ENCODE data around the gene NFKB1.
A peak's percentile ranks its signal among the peaks of the same experiment; 100 is the strongest.
"Not testable (repeated sequence)": the region's sequence is repeated elsewhere in the genome, so short reads cannot be mapped to it uniquely, and the experiment has no call there.

Gene NFKB1

GRCh38 chr4:102500696-102501446 lies at the start of gene NFKB1:
TSS of gene NFKB1 (plus strand) at chr4:102501359. CDS start at chr4:102525519, 24,160 bp downstream.
- DNase-seq, result peak; percentile 19

- no peak for DNase-seq
These were observed 48.3 kb upstream of the NFKB1 start for GRCh38 chr4:102452854-102453253.

GRCh38 chr4:102453827-102454226 lies 47.3 kb upstream of the NFKB1 start:
- DNase-seq, result no peak

GRCh38 chr4:102454268-102454667 lies 46.9 kb upstream of the NFKB1 start:
- no peak for DNase-seq

- no peak for DNase-seq
These were observed 46.0 kb upstream of the NFKB1 start for GRCh38 chr4:102454981-102455685.

- DNase-seq, result no peak
These were observed 45.4 kb upstream of the NFKB1 start for GRCh38 chr4:102455750-102456149.

- no peak for DNase-seq
These were observed 34.9 kb upstream of the NFKB1 start for GRCh38 chr4:102466298-102466697.

- no peak for DNase-seq
These were observed 31.4 kb upstream of the NFKB1 start for GRCh38 chr4:102469806-102470205.

- no peak for DNase-seq
These were observed 28.6 kb upstream of the NFKB1 start for GRCh38 chr4:102472441-102473013.

- DNase-seq, result no peak
These were observed 27.7 kb upstream of the NFKB1 start for GRCh38 chr4:102473476-102473875.

GRCh38 chr4:102474736-102475504 lies 26.2 kb upstream of the NFKB1 start:
- DNase-seq, result no peak

- DNase-seq, result no peak
These were observed 23.5 kb upstream of the NFKB1 start for GRCh38 chr4:102477657-102478056.

- no peak for DNase-seq
These were observed 23.0 kb upstream of the NFKB1 start for GRCh38 chr4:102478186-102478585.

GRCh38 chr4:102479832-102480231 lies 21.3 kb upstream of the NFKB1 start:
- DNase-seq, result not testable (repeated sequence)

GRCh38 chr4:102483120-102483519 lies 18.0 kb upstream of the NFKB1 start:
- DNase-seq, result no peak

- DNase-seq, result not testable (repeated sequence)
These were observed 17.0 kb upstream of the NFKB1 start for GRCh38 chr4:102483990-102484692.

- DNase-seq, result no peak
These were observed 8.5 kb upstream of the NFKB1 start for GRCh38 chr4:102492531-102493241.

GRCh38 chr4:102493257-102493656 lies 7.9 kb upstream of the NFKB1 start:
- DNase-seq, result no peak

GRCh38 chr4:102493794-102494193 lies 7.4 kb upstream of the NFKB1 start:
- peak; percentile 80 for DNase-seq

GRCh38 chr4:102494603-102495002 lies 6.6 kb upstream of the NFKB1 start:
- no peak for DNase-seq

- DNase-seq, result no peak
These were observed 3.2 kb upstream of the NFKB1 start for GRCh38 chr4:102497986-102498385.

- no peak for DNase-seq
These were observed 835 bp upstream of the NFKB1 start for GRCh38 chr4:102500352-102500695.

Measured in NCI-H1105 (cell line).